Measurements from ENCODE around the gene STEAP4. TPM values are rescaled to one million over a fixed set of nuclear protein-coding genes. Genes with fewer than 3 reads are reported as not detected.
A peak's percentile ranks its signal among the peaks of the same experiment; 100 is the strongest.

The STEAP4 gene
- 0.39 and 0.48 TPM in 2 replicates for total RNA-seq

DNA sequence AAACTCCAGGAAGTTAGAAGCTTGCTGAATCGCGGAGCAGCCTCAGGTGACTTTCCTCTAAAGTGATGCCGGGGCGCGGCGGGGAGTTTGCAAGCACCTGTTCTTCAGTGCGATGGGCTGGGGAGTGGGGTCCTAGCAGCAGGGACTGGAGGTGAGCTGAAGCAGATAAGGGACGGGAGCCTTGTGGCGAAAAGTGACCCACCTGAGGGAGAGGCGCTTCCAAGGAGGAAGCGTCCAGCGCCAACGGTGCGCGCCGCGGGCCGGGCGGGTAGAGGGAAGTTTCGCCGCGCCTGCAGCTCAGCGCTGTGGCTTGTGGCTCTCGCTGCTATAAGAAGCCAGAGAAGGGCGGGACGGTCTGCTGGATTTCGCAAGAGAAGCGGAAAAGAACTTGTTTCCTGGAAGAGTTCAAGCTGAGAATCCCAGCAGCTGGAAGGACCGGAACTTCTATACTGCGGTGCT lies at the start of gene STEAP4:
Gene STEAP4, minus strand, starts transcription at position 305 of the 459 bp plus-strand sequence. CDS start 22,625 bp downstream, outside the sequence.
- peaks cover 44% of the 10 kb centered on the region for H3K27me3 Mint-ChIP-seq (ENCODE audit: low read depth)
- H3K4me1 Mint-ChIP-seq (ENCODE audit: low read depth), result peaks cover 3% of the 10 kb centered on the region
- peak within 1 kb of the TSS; percentile 37 for H3K4me3 Mint-ChIP-seq (ENCODE audit: low read depth)
- no peaks in the 10 kb centered on the region for H3K9me3 Mint-ChIP-seq
- no peak for DNase-seq (ENCODE audit: low spot score)
- intact Hi-C loops (cut with micrococcal nuclease), result no loop called here
- no peak within 1 kb of the TSS for H3K27ac Mint-ChIP-seq
- no peaks in the 10 kb centered on the region for H3K36me3 Mint-ChIP-seq (ENCODE audit: low read depth)

- Mint-ChIP-seq H3K27ac (no peak overlapping the region), H3K36me3 (ENCODE audit: low read depth) (no peaks in the 10 kb centered on the region), H3K4me1 (ENCODE audit: low read depth) (no peaks in the 10 kb centered on the region), H3K27me3 (ENCODE audit: low read depth) (peaks cover 23% of the 10 kb centered on the region), H3K4me3 (ENCODE audit: low read depth) (no peak overlapping the region), H3K9me3 (no peaks in the 10 kb centered on the region)
- DNase-seq (ENCODE audit: low spot score), result no peak
- intact Hi-C loops (cut with micrococcal nuclease), result no loop called here
These were observed 48.3 kb upstream of the STEAP4 start for GRCh38 chr7:88355011-88355410.

DNA sequence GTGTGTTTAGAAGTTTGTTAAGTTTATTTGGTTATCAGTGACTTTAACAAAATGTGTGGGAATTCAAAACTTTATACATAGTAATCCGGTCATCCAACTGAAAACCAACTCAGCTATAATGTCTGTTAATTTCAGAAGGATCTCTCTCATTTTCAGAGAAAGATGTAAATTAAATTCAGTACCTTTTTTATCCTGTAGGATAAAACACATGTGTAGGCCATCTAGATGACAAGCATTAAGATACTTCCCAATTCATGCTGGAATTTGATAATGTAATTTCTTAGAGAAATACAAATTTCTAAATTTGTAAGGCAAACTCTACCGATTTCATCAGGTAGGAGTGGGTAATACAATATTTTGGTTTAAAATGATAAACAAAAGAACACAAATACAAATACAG lies 43.4 kb upstream of the STEAP4 start:
- intact Hi-C loops (cut with micrococcal nuclease), result no loop called here
- DNase-seq (ENCODE audit: low spot score), result no peak
- peaks cover 3% of the 10 kb centered on the region for H3K4me1 Mint-ChIP-seq (ENCODE audit: low read depth)
- H3K4me3 Mint-ChIP-seq (ENCODE audit: low read depth), result no peak overlapping the region
- no peaks in the 10 kb centered on the region for H3K36me3 Mint-ChIP-seq (ENCODE audit: low read depth)
- H3K27me3 Mint-ChIP-seq (ENCODE audit: low read depth), result peaks cover 27% of the 10 kb centered on the region
- H3K9me3 Mint-ChIP-seq, result no peaks in the 10 kb centered on the region
- no peak overlapping the region for H3K27ac Mint-ChIP-seq

GRCh38 chr7:88347517-88347916 lies 40.8 kb upstream of the STEAP4 start:
- Mint-ChIP-seq H3K36me3 (ENCODE audit: low read depth) (no peaks in the 10 kb centered on the region), H3K27me3 (ENCODE audit: low read depth) (peaks cover 26% of the 10 kb centered on the region), H3K9me3 (no peaks in the 10 kb centered on the region), H3K4me1 (ENCODE audit: low read depth) (peaks cover 3% of the 10 kb centered on the region), H3K27ac (no peak overlapping the region), H3K4me3 (ENCODE audit: low read depth) (no peak overlapping the region)
- intact Hi-C loops (cut with micrococcal nuclease), result no loop called here
- DNase-seq (ENCODE audit: low spot score), result no peak

- Mint-ChIP-seq H3K27ac (no peak overlapping the region), H3K36me3 (ENCODE audit: low read depth) (no peaks in the 10 kb centered on the region), H3K4me1 (ENCODE audit: low read depth) (peaks cover 3% of the 10 kb centered on the region), H3K9me3 (no peaks in the 10 kb centered on the region), H3K27me3 (ENCODE audit: low read depth) (peaks cover 27% of the 10 kb centered on the region), H3K4me3 (ENCODE audit: low read depth) (no peak overlapping the region)
- no peak for DNase-seq (ENCODE audit: low spot score)
- intact Hi-C loops (cut with micrococcal nuclease), result no loop called here
These were observed 40.4 kb upstream of the STEAP4 start for GRCh38 chr7:88347090-88347489.

GRCh38 chr7:88346357-88346756 lies 39.7 kb upstream of the STEAP4 start:
- Mint-ChIP-seq H3K27me3 (ENCODE audit: low read depth) (peaks cover 21% of the 10 kb centered on the region), H3K36me3 (ENCODE audit: low read depth) (no peaks in the 10 kb centered on the region), H3K4me3 (ENCODE audit: low read depth) (no peak overlapping the region), H3K27ac (no peak overlapping the region), H3K9me3 (no peaks in the 10 kb centered on the region), H3K4me1 (ENCODE audit: low read depth) (peaks cover 3% of the 10 kb centered on the region)
- intact Hi-C loops (cut with micrococcal nuclease), result no loop called here
- no peak for DNase-seq (ENCODE audit: low spot score)

- Mint-ChIP-seq H3K27ac (no peak overlapping the region), H3K4me1 (ENCODE audit: low read depth) (peaks cover 3% of the 10 kb centered on the region), H3K36me3 (ENCODE audit: low read depth) (no peaks in the 10 kb centered on the region), H3K27me3 (ENCODE audit: low read depth) (peaks cover 20% of the 10 kb centered on the region), H3K9me3 (no peaks in the 10 kb centered on the region), H3K4me3 (ENCODE audit: low read depth) (no peak overlapping the region)
- intact Hi-C loops (cut with micrococcal nuclease), result no loop called here
- no peak for DNase-seq (ENCODE audit: low spot score)
These were observed 38.5 kb upstream of the STEAP4 start for GRCh38 chr7:88344956-88345832.

- peaks cover 7% of the 10 kb centered on the region for H3K4me1 Mint-ChIP-seq (ENCODE audit: low read depth)
- no peak for DNase-seq (ENCODE audit: low spot score)
- no peak overlapping the region for H3K27ac Mint-ChIP-seq
- H3K9me3 Mint-ChIP-seq, result no peaks in the 10 kb centered on the region
- no peak overlapping the region for H3K4me3 Mint-ChIP-seq (ENCODE audit: low read depth)
- intact Hi-C loops (cut with micrococcal nuclease), result no loop called here
- no peaks in the 10 kb centered on the region for H3K36me3 Mint-ChIP-seq (ENCODE audit: low read depth)
- peaks cover 20% of the 10 kb centered on the region for H3K27me3 Mint-ChIP-seq (ENCODE audit: low read depth)
These were observed 37.6 kb upstream of the STEAP4 start for GRCh38 chr7:88344271-88344670.

GRCh38 chr7:88339195-88339922 lies 32.7 kb upstream of the STEAP4 start:
- no peak overlapping the region for H3K4me3 Mint-ChIP-seq (ENCODE audit: low read depth)
- no peaks in the 10 kb centered on the region for H3K36me3 Mint-ChIP-seq (ENCODE audit: low read depth)
- no peak overlapping the region for H3K27ac Mint-ChIP-seq
- H3K4me1 Mint-ChIP-seq (ENCODE audit: low read depth), result peaks cover 8% of the 10 kb centered on the region
- no peak for DNase-seq (ENCODE audit: low spot score)
- peaks cover 12% of the 10 kb centered on the region for H3K27me3 Mint-ChIP-seq (ENCODE audit: low read depth)
- H3K9me3 Mint-ChIP-seq, result no peaks in the 10 kb centered on the region
- intact Hi-C loops (cut with micrococcal nuclease), result loop anchor here (5.0 kb wide), 1 partner anchor 117 kb away; the partner anchor contains the start of gene SRI

GRCh38 chr7:88338503-88338902 lies 31.8 kb upstream of the STEAP4 start:
- Mint-ChIP-seq H3K4me3 (ENCODE audit: low read depth) (no peak overlapping the region), H3K27ac (peak overlapping the region; percentile 43), H3K36me3 (ENCODE audit: low read depth) (no peaks in the 10 kb centered on the region), H3K27me3 (ENCODE audit: low read depth) (peaks cover 12% of the 10 kb centered on the region), H3K9me3 (no peaks in the 10 kb centered on the region), H3K4me1 (ENCODE audit: low read depth) (peaks cover 8% of the 10 kb centered on the region)
- DNase-seq (ENCODE audit: low spot score), result no peak
- intact Hi-C loops (cut with micrococcal nuclease), result loop anchor here (5.0 kb wide), 1 partner anchor 116 kb away; the partner anchor contains the start of gene SRI

DNA sequence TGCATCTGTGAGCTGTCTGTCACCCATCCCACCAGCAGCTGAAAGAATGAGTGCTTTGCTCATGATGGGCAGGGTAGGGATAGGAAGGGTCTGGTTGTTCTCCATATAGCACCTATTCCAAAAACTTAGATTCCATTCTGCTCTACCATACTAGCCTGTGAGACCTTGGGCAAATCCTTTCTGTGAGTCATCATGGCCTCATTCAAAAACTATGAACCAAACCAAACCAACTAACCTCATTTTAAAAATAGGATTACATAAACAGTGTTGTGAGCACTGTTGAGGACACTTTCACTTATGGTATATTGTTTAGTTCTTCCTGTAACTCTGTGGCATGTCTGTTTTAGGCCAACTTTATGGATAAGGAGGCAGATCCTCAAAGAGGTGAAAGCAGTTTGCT lies 30.9 kb upstream of the STEAP4 start:
- no peaks in the 10 kb centered on the region for H3K9me3 Mint-ChIP-seq
- peaks cover 8% of the 10 kb centered on the region for H3K4me1 Mint-ChIP-seq (ENCODE audit: low read depth)
- no peak overlapping the region for H3K27ac Mint-ChIP-seq
- no peaks in the 10 kb centered on the region for H3K36me3 Mint-ChIP-seq (ENCODE audit: low read depth)
- intact Hi-C loops (cut with micrococcal nuclease), result loop anchor here (5.0 kb wide), 1 partner anchor 115 kb away; the partner anchor contains the start of gene SRI
- no peak overlapping the region for H3K4me3 Mint-ChIP-seq (ENCODE audit: low read depth)
- no peak for DNase-seq (ENCODE audit: low spot score)
- peaks cover 9% of the 10 kb centered on the region for H3K27me3 Mint-ChIP-seq (ENCODE audit: low read depth)

- Mint-ChIP-seq H3K4me1 (ENCODE audit: low read depth) (peaks cover 3% of the 10 kb centered on the region), H3K27me3 (ENCODE audit: low read depth) (peaks cover 2% of the 10 kb centered on the region), H3K36me3 (ENCODE audit: low read depth) (no peaks in the 10 kb centered on the region), H3K9me3 (no peaks in the 10 kb centered on the region), H3K4me3 (ENCODE audit: low read depth) (no peak overlapping the region), H3K27ac (no peak overlapping the region)
- no peak for DNase-seq (ENCODE audit: low spot score)
- intact Hi-C loops (cut with micrococcal nuclease), result no loop called here
These were observed 24.6 kb upstream of the STEAP4 start for GRCh38 chr7:88331322-88331721.

Measured in activated T-helper 2 cell treated with anti-CD3 and anti-CD28 coated beads, Interferon-gamma antibody, Interleukin-2, Interleukin-4, amounts not matched to agents 10 μg/mL and 5 μg/mL and 100 μg/mL, durations not matched to agents 14 hours and 24 hours and 36 hours (primary cell).